HepG2 (cell line): ENCODE data around the gene CATSPERD. TPM values are rescaled to one million over a fixed set of nuclear protein-coding genes. Genes with fewer than 3 reads are reported as not detected.

Source experiments
- ATAC-seq: fragments of 200-7000 bp; cut with Tn5 transposase; 3 replicates; pipeline ENCODE4 v1.9.1; 2020; ENCODE audit warnings: mild to moderate bottlenecking, moderate library complexity
- BruUV-seq: library from RNA; stranded (reverse); fragments of 400-500 nt; replicated peaks from 2 replicates; lab custom pipeline; 2021; lab: Mats Ljungman, UMichigan
- CTCF ChIA-PET: fragments of 300-600 bp; formaldehyde crosslinking; extraction: SDS; loops from one replicate; lab custom pipeline; 2021; ENCODE audit warnings: low total read pairs, inconsistent platforms, low intra/inter-chr PET ratio; lab: Yijun Ruan, JAX
- POLR2A ChIA-PET: fragments of 350-600 bp; sonication (Branson Sonifier 250); formaldehyde crosslinking; loops from one replicate; lab custom pipeline; 2020; ENCODE audit warnings: antibody characterized with exemption, inconsistent platforms; lab: Yijun Ruan, JAX
- DNase-seq: peaks from one replicate; pipeline ENCODE4 v3.0.0-alpha.2; 2015; ENCODE audit warnings: low spot score
- FAIRE-seq: peaks from 3 replicates; lab custom pipeline; 2011; peaks lifted over from hg19 to GRCh38; lab: Jason Lieb, UNC
- H2AFZ ChIP-seq: one replicate; pipeline ENCODE4 v1.6.1; 2011; ENCODE audit warnings: low read length, inconsistent platforms
- H3K27ac ChIP-seq: fragments of 300-600 bp; 3 replicates; pipeline ENCODE4 v1.8.0; 2011; ENCODE audit warnings: mixed run types, mild to moderate bottlenecking, mixed read lengths, low read length, inconsistent platforms; ENCODE audit not compliant: insufficient read depth; ENCODE audit errors: extremely low read length
- H3K27me3 ChIP-seq, 2 experiments: fragments of 200-600 bp in 1 of 2; 2 replicates in 1 of 2; 3 replicates in 1 of 2; pipeline versions ENCODE4 v1.6.0 to v1.8.0; 2011; ENCODE audit warnings: low read length in 2 of 2, mild to moderate bottlenecking in 2 of 2, moderate library complexity in 2 of 2, inconsistent platforms in 1 of 2; ENCODE audit not compliant: insufficient read depth in 2 of 2, control insufficient read depth in 1 of 2
- H3K36me3 ChIP-seq, 2 experiments: fragments of 200-600 bp in 1 of 2; replicated peaks in 1 of 2; 2 replicates in 1 of 2; 3 replicates in 1 of 2; pipeline versions ENCODE4 v1.5.1 to v1.8.0; 2011; ENCODE audit warnings: low read length in 2 of 2, inconsistent platforms in 1 of 2; ENCODE audit not compliant: insufficient read depth in 2 of 2, control insufficient read depth in 1 of 2
- H3K4me1 ChIP-seq: 2 replicates; pipeline ENCODE4 v1.5.1; 2012; ENCODE audit warnings: low read length, inconsistent platforms; ENCODE audit not compliant: insufficient read depth
- H3K4me2 ChIP-seq: 2 replicates; pipeline ENCODE4 v1.6.0; 2011; ENCODE audit warnings: low read depth, low read length, inconsistent platforms
- H3K4me3 ChIP-seq, 3 experiments: fragments of 200-600 bp in 1 of 3; sonication (generic), shearing (Covaris generic) in 1 of 3; replicated peaks in 1 of 3; 2 replicates each; pipeline ENCODE4 v1.5.1; 2011 to 2016; ENCODE audit warnings: low read length in 3 of 3, inconsistent platforms in 2 of 3, low read depth in 2 of 3, mild to moderate bottlenecking in 2 of 3, control low read depth in 1 of 3, mixed read lengths in 1 of 3; ENCODE audit not compliant: insufficient read depth in 1 of 3
- H3K79me2 ChIP-seq: one replicate; pipeline ENCODE4 v1.6.1; 2011; ENCODE audit warnings: low read length, inconsistent platforms; ENCODE audit not compliant: insufficient read depth
- H3K9ac ChIP-seq: 2 replicates; pipeline ENCODE4 v1.6.0; 2011; ENCODE audit warnings: mild to moderate bottlenecking, low read depth, low read length, inconsistent platforms; ENCODE audit not compliant: insufficient read depth
- H3K9me3 ChIP-seq: 2 replicates; pipeline ENCODE4 v1.5.1; 2012; ENCODE audit warnings: mild to moderate bottlenecking, low read length
- H4K20me1 ChIP-seq: 2 replicates; pipeline ENCODE4 v1.6.0; 2011; ENCODE audit warnings: inconsistent platforms, mild to moderate bottlenecking, low read length, moderate library complexity; ENCODE audit not compliant: insufficient read depth
- DNMT3B ChIP-seq: conservative IDR thresholded peaks from 2 replicates; pipeline ENCODE4 v1.6.1; 2016; ENCODE audit warnings: missing biosample characterization, control low read depth
- HOXD1 ChIP-seq: sonication (generic); formaldehyde crosslinking; IDR thresholded peaks from 2 replicates; pipeline ENCODE4 v1.5.0; 2020; ENCODE audit warnings: missing genetic modification reagents
- MLLT10 ChIP-seq: sonication (generic); formaldehyde crosslinking; IDR thresholded peaks from 2 replicates; pipeline ENCODE4 v1.4.0; 2020; ENCODE audit warnings: missing genetic modification reagents
- MXI1 ChIP-seq: IDR thresholded peaks from 3 replicates; pipeline ENCODE4 v1.6.1; 2012; ENCODE audit warnings: low read depth, low read length, inconsistent platforms, borderline replicate concordance
- TOE1 ChIP-seq: sonication (generic); formaldehyde crosslinking; IDR thresholded peaks from 2 replicates; pipeline ENCODE4 v1.4.0; 2020; ENCODE audit warnings: mild to moderate bottlenecking, missing genetic modification reagents
- ZFP36L1 ChIP-seq: sonication (generic); formaldehyde crosslinking; IDR thresholded peaks from 2 replicates; pipeline ENCODE4 v1.8.0; 2022; ENCODE audit warnings: mild to moderate bottlenecking, missing genetic modification reagents, moderate library complexity
- ZNF354B ChIP-seq: sonication (generic); formaldehyde crosslinking; IDR thresholded peaks from 2 replicates; pipeline ENCODE4 v1.8.0; 2022; ENCODE audit warnings: mild to moderate bottlenecking, missing genetic modification reagents
- ZNF547 ChIP-seq: sonication (generic); formaldehyde crosslinking; IDR thresholded peaks from 2 replicates; pipeline ENCODE4 v1.5.1; 2020; ENCODE audit warnings: mild to moderate bottlenecking, missing genetic modification reagents
- ZNF556 ChIP-seq: sonication (generic); formaldehyde crosslinking; IDR thresholded peaks from 2 replicates; pipeline ENCODE4 v1.4.0; 2020; ENCODE audit warnings: mild to moderate bottlenecking, missing genetic modification reagents, borderline replicate concordance
- ZNF720 ChIP-seq: sonication (generic); formaldehyde crosslinking; IDR thresholded peaks from 2 replicates; pipeline ENCODE4 v1.4.0; 2020; ENCODE audit warnings: missing genetic modification reagents
- ZNF777 ChIP-seq: sonication (generic); formaldehyde crosslinking; IDR thresholded peaks from 2 replicates; pipeline ENCODE4 v1.4.0; 2020; ENCODE audit warnings: missing genetic modification reagents
- WGBS: methylation state at CpG from one replicate; pipeline ENCODE4 v1.1.6; 2017; ENCODE audit warnings: low lambda C conversion rate; 5-methylcytosine and 5-hydroxymethylcytosine counted together
- in situ Hi-C: cut with HindIII; loops from 2 replicates; pipeline ENCODE4 v1.10.0; 2017; ENCODE audit warnings: low pct_unique_long_range_greater_than_20kb; ENCODE audit not compliant: extremely low pct_ligation_motif_present
- intact Hi-C: fragments of 100-400 bp; cut with micrococcal nuclease; formaldehyde crosslinking; loops from one replicate; pipeline ENCODE4 v1.10.0; 2022; ENCODE audit not compliant: unreplicated experiment
- polyA plus RNA-seq, 8 experiments: library from polyadenylated mRNA; depleted of rRNA in 3 of 8; stranded (reverse) in 7 of 8; unstranded in 1 of 8; fragments of >200 nt; fragmentation: Illumina TruSeq in 4 of 8; extraction: Trizol in 4 of 8; gene quantifications; 2 replicates each; pipeline versions ENCODE4 v1.2.1 to v1.2.3, GENCODE V29; 2011 to 2016; ENCODE audit warnings: low read depth in 4 of 8, missing spikeins in 1 of 8, mixed read lengths in 1 of 8; ENCODE audit not compliant: insufficient read depth in 1 of 8
- total RNA-seq, 5 experiments: library from RNA; depleted of rRNA; stranded (reverse); fragments of >200 nt; fragmentation: Illumina TruSeq; extraction: Trizol; gene quantifications; 2 replicates each; pipeline ENCODE4 v1.2.3, GENCODE V29; 2016; ENCODE audit warnings: low read depth in 1 of 5
- TF ChIP-seq, protein P1 (sequence below): sonication (generic); formaldehyde crosslinking; IDR thresholded peaks from 2 replicates; pipeline ENCODE4 v1.5.1; 2020; ENCODE audit warnings: mild to moderate bottlenecking, moderate library complexity, missing genetic modification reagents
- TF ChIP-seq, protein P2 (sequence below): sonication (generic); formaldehyde crosslinking; IDR thresholded peaks from 2 replicates; pipeline ENCODE4 v1.8.1; 2022; ENCODE audit warnings: mild to moderate bottlenecking, missing genetic modification reagents
- TF ChIP-seq, protein P3 (sequence below): sonication (generic); formaldehyde crosslinking; IDR thresholded peaks from 2 replicates; pipeline ENCODE4 v1.5.1; 2020; ENCODE audit warnings: missing genetic modification reagents, mild to moderate bottlenecking, borderline replicate concordance
- TF ChIP-seq, protein P4 (sequence below): sonication (generic); formaldehyde crosslinking; IDR thresholded peaks from 2 replicates; pipeline ENCODE4 v1.5.0; 2020; ENCODE audit warnings: mild to moderate bottlenecking, missing genetic modification reagents

The CATSPERD gene
- total and polyA plus RNA-seq, 2 of the 13 experiments (the other 11 are each of a cell fraction or from before 2014, with no cell fraction given), result 0.04 TPM; not detected in 1

DNA sequence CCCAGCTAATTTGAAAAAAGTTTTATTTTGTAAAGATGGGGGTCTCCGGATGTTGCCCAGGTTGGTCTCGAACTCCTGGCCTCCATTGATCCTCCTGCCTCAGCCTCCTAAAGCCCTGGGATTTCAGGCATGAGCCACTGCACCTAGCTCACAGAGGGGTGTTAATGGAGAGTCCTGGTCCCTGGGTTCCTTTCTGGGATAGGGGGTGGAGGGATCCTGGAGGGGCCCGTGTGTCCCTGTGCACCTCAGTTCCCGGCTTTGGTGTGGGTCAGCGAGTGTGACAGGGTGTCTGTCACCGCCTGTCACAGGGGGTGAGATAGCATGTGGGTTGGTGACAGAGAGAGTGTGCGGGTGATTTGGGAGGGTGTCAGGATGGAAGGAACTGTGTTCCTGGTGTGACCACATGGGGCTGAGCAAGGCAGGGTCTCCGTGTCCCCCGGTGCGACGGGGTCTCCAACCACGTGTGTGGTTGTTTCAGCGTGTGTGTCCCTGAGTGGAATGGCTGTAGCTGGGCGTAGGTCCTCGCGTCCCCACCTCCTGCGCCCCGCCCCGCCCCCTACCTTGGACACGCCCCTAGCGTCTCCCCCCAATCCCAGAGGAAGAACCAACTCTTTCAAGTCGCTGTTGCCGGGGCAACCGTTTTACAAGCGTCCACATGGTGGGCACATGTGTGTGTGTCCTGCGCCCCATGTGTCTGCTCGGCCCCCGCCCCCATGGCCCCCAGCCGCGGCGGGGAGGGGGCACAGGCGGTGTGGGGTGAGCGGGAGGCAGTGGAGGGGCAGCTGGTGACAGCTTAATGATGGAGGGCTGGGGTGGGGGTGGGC, 81.6 kb downstream of the CATSPERD start (continued):
- TF ChIP-seq ZNF777 (CRISPR knock-in tag) (no peak), MXI1 (0 out of 3 replicates have a peak, but pooled peaks have one; percentile 9)
- TF ChIP-seq, protein P1, sequence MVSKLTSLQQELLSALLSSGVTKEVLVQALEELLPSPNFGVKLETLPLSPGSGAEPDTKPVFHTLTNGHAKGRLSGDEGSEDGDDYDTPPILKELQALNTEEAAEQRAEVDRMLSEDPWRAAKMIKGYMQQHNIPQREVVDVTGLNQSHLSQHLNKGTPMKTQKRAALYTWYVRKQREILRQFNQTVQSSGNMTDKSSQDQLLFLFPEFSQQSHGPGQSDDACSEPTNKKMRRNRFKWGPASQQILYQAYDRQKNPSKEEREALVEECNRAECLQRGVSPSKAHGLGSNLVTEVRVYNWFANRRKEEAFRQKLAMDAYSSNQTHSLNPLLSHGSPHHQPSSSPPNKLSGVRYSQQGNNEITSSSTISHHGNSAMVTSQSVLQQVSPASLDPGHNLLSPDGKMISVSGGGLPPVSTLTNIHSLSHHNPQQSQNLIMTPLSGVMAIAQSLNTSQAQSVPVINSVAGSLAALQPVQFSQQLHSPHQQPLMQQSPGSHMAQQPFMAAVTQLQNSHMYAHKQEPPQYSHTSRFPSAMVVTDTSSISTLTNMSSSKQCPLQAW, result no peak

DNA sequence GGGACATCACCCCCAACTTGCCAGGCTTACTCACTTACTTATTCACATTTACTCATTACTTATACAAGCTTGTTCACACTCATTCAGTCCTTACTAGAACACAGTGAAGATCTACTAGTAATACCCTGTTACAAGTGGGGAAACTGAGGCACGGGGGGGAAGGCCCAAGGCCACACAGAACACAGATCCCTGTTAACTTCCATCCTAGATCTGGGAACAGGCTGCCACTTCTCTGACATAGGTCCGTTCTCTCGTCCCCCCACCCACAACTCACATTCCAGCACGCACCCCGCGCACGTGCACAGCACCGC, 83.0 kb downstream of the CATSPERD start:
- no peaks in the 10 kb centered on the region for H4K20me1 ChIP-seq
- H3K4me3 ChIP-seq, result peak overlapping the region; percentile 29 to 60 (median 39); a peak in 5 of 6 replicates
- DNase-seq (no peak), FAIRE-seq (no peak), ATAC-seq (no peak)
- intact Hi-C loops, result loop anchor here (10.0 kb wide), 1 partner anchor 221 kb away; no protein-coding TSS in a partner anchor
- H3K36me3 ChIP-seq, result no peaks in the 10 kb centered on the region
- peak overlapping the region; percentile 70 for H3K4me2 ChIP-seq
- WGBS, result 24% methylated on average over 8 of the region's 8 CpGs
- H2AFZ ChIP-seq, result no peak overlapping the region
- in situ Hi-C loops, result loop anchor here (5.0 kb wide), 2 partner anchors 174 to 219 kb away; partner anchors contain the start of gene RANBP3
- no TSS peak for BruUV-seq
- H3K27me3 ChIP-seq, result no peaks in the 10 kb centered on the region; a peak in 1 of 5 replicates
- no peaks in the 10 kb centered on the region for H3K9me3 ChIP-seq
- CTCF ChIA-PET, result interaction anchor here (0.7 to 4.6 kb wide), 8 partner anchors 9 to 244 kb away, joined by 3 to 71 read pairs (median 6); partner anchors contain the start of gene VMAC
- POLR2A ChIA-PET, result interaction anchor here (0.7 to 2.3 kb wide), 11 partner anchors 12 to 219 kb away, joined by 3 to 46 read pairs (median 5); partner anchors contain the start of genes CAPS, DUS3L, FUT5 and NDUFA11
- peak overlapping the region; percentile 7; the same call in 1 of the 2 replicates for H3K9ac ChIP-seq
- no peak overlapping the region for H3K27ac ChIP-seq
- peaks cover 68% of the 10 kb centered on the region for H3K4me1 ChIP-seq
- no peaks in the 10 kb centered on the region for H3K79me2 ChIP-seq
- TF ChIP-seq ZNF720 (no peak), ZFP36L1 (CRISPR knock-in tag) (0 out of 2 replicates have a peak, but pooled peaks have one; percentile 4), ZNF547 (no peak), MLLT10 (no peak), DNMT3B (CRISPR knock-in tag) (no peak), TOE1 (no peak), HOXD1 (CRISPR knock-in tag) (no peak), ZNF354B (CRISPR knock-in tag) (no peak), ZNF556 (CRISPR knock-in tag) (no peak)
- TF ChIP-seq, protein P2, sequence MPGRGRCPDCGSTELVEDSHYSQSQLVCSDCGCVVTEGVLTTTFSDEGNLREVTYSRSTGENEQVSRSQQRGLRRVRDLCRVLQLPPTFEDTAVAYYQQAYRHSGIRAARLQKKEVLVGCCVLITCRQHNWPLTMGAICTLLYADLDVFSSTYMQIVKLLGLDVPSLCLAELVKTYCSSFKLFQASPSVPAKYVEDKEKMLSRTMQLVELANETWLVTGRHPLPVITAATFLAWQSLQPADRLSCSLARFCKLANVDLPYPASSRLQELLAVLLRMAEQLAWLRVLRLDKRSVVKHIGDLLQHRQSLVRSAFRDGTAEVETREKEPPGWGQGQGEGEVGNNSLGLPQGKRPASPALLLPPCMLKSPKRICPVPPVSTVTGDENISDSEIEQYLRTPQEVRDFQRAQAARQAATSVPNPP, result no peak
- TF ChIP-seq, protein P3, sequence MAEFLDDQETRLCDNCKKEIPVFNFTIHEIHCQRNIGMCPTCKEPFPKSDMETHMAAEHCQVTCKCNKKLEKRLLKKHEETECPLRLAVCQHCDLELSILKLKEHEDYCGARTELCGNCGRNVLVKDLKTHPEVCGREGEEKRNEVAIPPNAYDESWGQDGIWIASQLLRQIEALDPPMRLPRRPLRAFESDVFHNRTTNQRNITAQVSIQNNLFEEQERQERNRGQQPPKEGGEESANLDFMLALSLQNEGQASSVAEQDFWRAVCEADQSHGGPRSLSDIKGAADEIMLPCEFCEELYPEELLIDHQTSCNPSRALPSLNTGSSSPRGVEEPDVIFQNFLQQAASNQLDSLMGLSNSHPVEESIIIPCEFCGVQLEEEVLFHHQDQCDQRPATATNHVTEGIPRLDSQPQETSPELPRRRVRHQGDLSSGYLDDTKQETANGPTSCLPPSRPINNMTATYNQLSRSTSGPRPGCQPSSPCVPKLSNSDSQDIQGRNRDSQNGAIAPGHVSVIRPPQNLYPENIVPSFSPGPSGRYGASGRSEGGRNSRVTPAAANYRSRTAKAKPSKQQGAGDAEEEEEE (CRISPR knock-in tag), result no peak
- TF ChIP-seq, protein P4, sequence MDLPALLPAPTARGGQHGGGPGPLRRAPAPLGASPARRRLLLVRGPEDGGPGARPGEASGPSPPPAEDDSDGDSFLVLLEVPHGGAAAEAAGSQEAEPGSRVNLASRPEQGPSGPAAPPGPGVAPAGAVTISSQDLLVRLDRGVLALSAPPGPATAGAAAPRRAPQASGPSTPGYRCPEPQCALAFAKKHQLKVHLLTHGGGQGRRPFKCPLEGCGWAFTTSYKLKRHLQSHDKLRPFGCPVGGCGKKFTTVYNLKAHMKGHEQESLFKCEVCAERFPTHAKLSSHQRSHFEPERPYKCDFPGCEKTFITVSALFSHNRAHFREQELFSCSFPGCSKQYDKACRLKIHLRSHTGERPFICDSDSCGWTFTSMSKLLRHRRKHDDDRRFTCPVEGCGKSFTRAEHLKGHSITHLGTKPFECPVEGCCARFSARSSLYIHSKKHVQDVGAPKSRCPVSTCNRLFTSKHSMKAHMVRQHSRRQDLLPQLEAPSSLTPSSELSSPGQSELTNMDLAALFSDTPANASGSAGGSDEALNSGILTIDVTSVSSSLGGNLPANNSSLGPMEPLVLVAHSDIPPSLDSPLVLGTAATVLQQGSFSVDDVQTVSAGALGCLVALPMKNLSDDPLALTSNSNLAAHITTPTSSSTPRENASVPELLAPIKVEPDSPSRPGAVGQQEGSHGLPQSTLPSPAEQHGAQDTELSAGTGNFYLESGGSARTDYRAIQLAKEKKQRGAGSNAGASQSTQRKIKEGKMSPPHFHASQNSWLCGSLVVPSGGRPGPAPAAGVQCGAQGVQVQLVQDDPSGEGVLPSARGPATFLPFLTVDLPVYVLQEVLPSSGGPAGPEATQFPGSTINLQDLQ (CRISPR knock-in tag), result 0 out of 2 replicates have a peak, but pooled peaks have one; percentile 45
